ENCODE measurements around the gene TNNC1.

The TNNC1 gene

GRCh38 chr3:52406791-52407510 lies 46.9 kb downstream of the TNNC1 start:
- in situ Hi-C loops (cut with MboI; ENCODE audit: low pct_unique_long_range_greater_than_20kb, low sequenced_read_pairs), result no loop called here

DNA sequence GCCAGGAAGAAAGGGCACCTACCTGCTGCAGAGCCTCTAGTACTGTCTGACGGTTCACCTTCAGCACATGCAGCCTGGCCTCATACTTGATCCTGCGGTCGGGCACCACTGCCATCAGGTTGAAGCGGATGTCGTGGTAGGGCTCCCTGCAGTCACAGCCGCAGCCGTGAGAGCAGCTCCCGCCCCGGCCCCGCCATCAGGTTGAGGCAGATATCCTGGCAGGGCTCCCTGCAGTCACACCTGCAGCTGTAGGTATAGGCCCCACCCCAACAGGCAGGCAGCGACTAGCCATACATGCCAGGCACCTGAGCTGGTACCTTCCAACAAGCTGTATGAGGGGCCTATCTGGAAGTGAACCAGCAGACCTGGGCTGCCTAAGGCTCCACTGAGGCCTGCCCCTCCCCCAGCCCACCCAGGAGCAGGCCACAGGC lies 47.6 kb downstream of the TNNC1 start:
- in situ Hi-C loops (cut with MboI; ENCODE audit: low pct_unique_long_range_greater_than_20kb, low sequenced_read_pairs), result no loop called here
- no peak for DNase-seq

More at GRCh38 chr3:52406791-52407510, 46.9 kb downstream of the TNNC1 start:
- DNase-seq, result no peak

GRCh38 chr3:52405601-52406110 lies 48.2 kb downstream of the TNNC1 start:
- no peak for DNase-seq
- in situ Hi-C loops (cut with MboI; ENCODE audit: low pct_unique_long_range_greater_than_20kb, low sequenced_read_pairs), result no loop called here

DNA sequence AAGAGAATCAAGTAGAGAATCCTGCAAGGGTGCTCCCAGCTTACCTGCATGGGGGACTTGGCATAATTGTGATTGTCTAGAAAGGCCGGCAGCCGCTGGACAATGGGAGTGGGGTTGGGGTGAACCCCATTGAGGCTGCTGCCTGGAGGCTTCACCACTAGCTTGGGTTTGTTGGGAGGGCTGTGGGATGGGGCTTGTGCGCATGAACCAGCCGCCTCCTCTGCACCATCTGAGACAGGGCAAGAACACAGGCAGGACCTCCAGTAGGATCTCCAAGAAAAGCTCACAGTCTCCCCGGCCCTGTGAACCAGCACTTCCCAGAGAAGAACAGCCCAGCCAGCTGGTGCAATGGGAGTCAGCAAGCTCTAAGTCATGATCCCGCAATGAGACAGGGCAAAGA lies 48.8 kb downstream of the TNNC1 start:
- no peak for DNase-seq
- in situ Hi-C loops (cut with MboI; ENCODE audit: low pct_unique_long_range_greater_than_20kb, low sequenced_read_pairs), result no loop called here

GRCh38 chr3:52404391-52404790 lies 49.5 kb downstream of the TNNC1 start:
- in situ Hi-C loops (cut with MboI; ENCODE audit: low pct_unique_long_range_greater_than_20kb, low sequenced_read_pairs), result no loop called here
- no peak for DNase-seq

DNA sequence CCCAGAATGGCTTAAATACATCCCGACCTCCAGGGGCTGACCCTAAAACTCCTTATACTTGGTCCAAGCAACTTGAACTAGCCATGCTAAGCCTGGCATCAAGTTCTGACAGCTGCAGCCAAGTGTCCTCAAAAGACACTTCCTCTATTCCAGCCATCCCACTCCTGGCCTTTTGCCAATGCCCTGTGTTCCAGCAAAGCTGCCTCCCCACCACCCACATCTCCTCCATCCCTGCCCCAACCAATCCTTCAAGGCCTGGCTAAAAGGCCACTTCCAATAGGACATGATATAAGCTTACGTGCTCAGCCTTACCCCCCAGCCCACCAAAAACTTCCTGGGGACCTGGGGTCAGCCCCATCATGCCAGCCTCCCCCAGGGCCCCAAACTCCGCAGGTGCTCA lies 49.9 kb downstream of the TNNC1 start:
- in situ Hi-C loops (cut with MboI; ENCODE audit: low pct_unique_long_range_greater_than_20kb, low sequenced_read_pairs), result no loop called here

DNA sequence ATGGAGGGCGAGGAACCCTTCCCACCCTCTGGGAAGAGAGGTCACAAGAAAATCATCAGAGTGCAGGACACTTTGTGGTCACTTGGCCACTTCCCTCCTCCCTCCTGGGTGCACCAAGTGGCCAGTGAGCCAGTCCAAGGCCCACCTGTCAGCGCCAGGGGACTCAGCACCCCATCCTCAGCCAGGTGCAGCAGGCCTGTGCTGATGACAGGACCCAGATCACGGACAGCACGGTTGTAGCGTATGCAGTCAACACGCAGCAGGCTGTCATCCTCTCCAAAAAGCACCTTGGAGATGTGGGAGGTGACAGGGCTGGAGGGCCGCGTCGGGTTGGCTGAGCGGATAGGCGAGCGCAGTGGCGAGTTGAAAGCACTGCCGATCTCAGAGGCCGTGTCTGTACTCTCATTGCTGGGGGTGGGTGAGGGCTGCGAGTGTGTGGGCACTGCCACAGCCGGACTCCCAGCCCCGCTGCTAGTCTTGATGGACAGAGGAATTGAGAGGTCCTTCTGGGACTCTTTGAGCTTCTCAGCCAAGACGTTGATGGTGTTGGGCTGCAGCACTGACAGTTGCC lies 50.5 kb downstream of the TNNC1 start:
- no peak for DNase-seq
- in situ Hi-C loops (cut with MboI; ENCODE audit: low pct_unique_long_range_greater_than_20kb, low sequenced_read_pairs), result no loop called here

More for the DNA sequence above, 49.9 kb downstream of the TNNC1 start:
- DNase-seq, result no peak

DNA sequence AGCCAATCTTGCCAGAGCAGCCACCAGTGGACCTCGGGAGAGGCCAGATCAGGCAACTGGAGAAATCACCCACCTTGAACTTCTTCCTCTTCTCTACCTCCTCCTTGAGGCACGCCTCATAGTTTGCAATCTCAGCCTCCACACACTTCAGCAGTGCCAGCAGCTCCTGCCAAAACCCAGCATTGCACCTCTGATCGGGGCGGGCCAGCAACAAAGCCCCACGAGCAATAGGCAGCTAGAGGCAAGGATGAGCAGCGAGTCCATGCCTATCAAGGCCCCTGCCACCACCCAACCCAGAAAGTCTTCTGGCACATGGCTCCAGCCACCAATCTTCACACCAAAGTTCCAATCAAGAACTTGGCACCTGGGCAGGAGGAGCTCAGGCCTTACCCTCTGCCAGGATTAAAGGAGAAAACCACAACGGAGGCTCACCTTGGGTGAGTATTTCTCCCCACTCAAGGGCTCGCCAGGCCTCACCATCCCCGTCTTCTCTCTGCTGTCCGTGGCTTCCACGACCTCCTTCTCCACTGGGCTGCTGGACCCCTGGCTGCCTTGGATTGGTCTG lies 51.1 kb downstream of the TNNC1 start:
- in situ Hi-C loops (cut with MboI; ENCODE audit: low pct_unique_long_range_greater_than_20kb, low sequenced_read_pairs), result no loop called here
- DNase-seq, result no peak

GRCh38 chr3:52402101-52402521 lies 51.7 kb downstream of the TNNC1 start:
- in situ Hi-C loops (cut with MboI; ENCODE audit: low pct_unique_long_range_greater_than_20kb, low sequenced_read_pairs), result no loop called here
- no peak for DNase-seq

GRCh38 chr3:52401551-52401950 lies 52.3 kb downstream of the TNNC1 start:
- DNase-seq, result no peak
- in situ Hi-C loops (cut with MboI; ENCODE audit: low pct_unique_long_range_greater_than_20kb, low sequenced_read_pairs), result no loop called here
